SK-N-MC (cell line): Measurements from ENCODE around the gene FMR1.

Experiments used
- DNase-seq: peaks from one replicate; pipeline ENCODE4 v3.0.0-alpha.2; 2011; ENCODE audit warnings: low read depth, low spot score
- H3K27ac ChIP-seq: fragments of 200-600 bp; sonication (generic); 2 replicates; pipeline ENCODE4 v1.5.1; 2016; ENCODE audit warnings: mixed run types
- H3K36me3 ChIP-seq: fragments of 200-600 bp; sonication (generic); 2 replicates; pipeline ENCODE4 v1.6.1; 2017; ENCODE audit warnings: antibody characterized with exemption, low read length, mixed read lengths; ENCODE audit not compliant: insufficient read depth
- H3K4me3 ChIP-seq: fragments of 200-600 bp; sonication (generic); 2 replicates; pipeline ENCODE4 v1.5.1; 2016
- H3K9ac ChIP-seq: fragments of 200-600 bp; sonication (generic); 2 replicates; pipeline ENCODE4 v1.8.0; 2017; ENCODE audit warnings: mixed run types, mixed read lengths; ENCODE audit not compliant: insufficient read length
- H3K9me3 ChIP-seq: fragments of 200-600 bp; sonication (generic); 2 replicates; pipeline ENCODE4 v1.6.1; 2017; ENCODE audit warnings: low read depth, mild to moderate bottlenecking, antibody characterized with exemption, low read length, moderate library complexity, mixed read lengths
- EZH2 ChIP-seq: fragments of 200-600 bp; sonication (generic); IDR thresholded peaks from one replicate; pipeline ENCODE4 v1.6.1; 2017; ENCODE audit warnings: antibody characterized with exemption
- FOXP2 ChIP-seq: optimal IDR thresholded peaks from 2 replicates; pipeline ENCODE3; 2011; ENCODE audit warnings: mild to moderate bottlenecking, moderate library complexity; ENCODE audit not compliant: insufficient read depth; ENCODE audit errors: extremely low read length, control extremely low read depth
- POLR2AphosphoS5 ChIP-seq: IDR thresholded peaks from 2 replicates; pipeline ENCODE4 v1.6.1; 2012; ENCODE audit warnings: mild to moderate bottlenecking, low read depth, low read length, borderline replicate concordance

The FMR1 gene

GRCh38 chrX:147894366-147894963, 17.3 kb upstream of the FMR1 start:
- H3K36me3 ChIP-seq, result no peaks in the 10 kb centered on the region
- no peak for DNase-seq
- H3K27ac ChIP-seq, result no peak overlapping the region
- no peaks in the 10 kb centered on the region for H3K9me3 ChIP-seq
- no peak for TF ChIP-seq FOXP2
- no peak for TF ChIP-seq EZH2
- no peak for TF ChIP-seq POLR2AphosphoS5
- H3K4me3 ChIP-seq, result no peak overlapping the region
- no peak overlapping the region for H3K9ac ChIP-seq

GRCh38 chrX:147897117-147897516, 14.6 kb upstream of the FMR1 start:
- H3K9ac ChIP-seq, result no peak overlapping the region
- TF ChIP-seq FOXP2, result no peak
- no peak for TF ChIP-seq EZH2
- no peak for TF ChIP-seq POLR2AphosphoS5

GRCh38 chrX:147898951-147899350, 12.8 kb upstream of the FMR1 start:
- no peak overlapping the region for H3K27ac ChIP-seq
- H3K9ac ChIP-seq, result no peak overlapping the region
- no peak for TF ChIP-seq FOXP2
- TF ChIP-seq POLR2AphosphoS5, result no peak
- no peak for TF ChIP-seq EZH2
- H3K4me3 ChIP-seq, result no peak overlapping the region
- no peak for DNase-seq
- no peaks in the 10 kb centered on the region for H3K9me3 ChIP-seq
- H3K36me3 ChIP-seq, result no peaks in the 10 kb centered on the region

More at GRCh38 chrX:147897117-147897516, 14.6 kb upstream of the FMR1 start:
- Histone ChIP-seq H3K27ac (no peak overlapping the region), H3K36me3 (no peaks in the 10 kb centered on the region), H3K9me3 (no peaks in the 10 kb centered on the region), H3K4me3 (no peak overlapping the region)
- no peak for DNase-seq

GRCh38 chrX:147899379-147900114, 12.2 kb upstream of the FMR1 start:
- Histone ChIP-seq H3K36me3 (no peaks in the 10 kb centered on the region), H3K27ac (no peak overlapping the region), H3K9me3 (no peaks in the 10 kb centered on the region), H3K9ac (no peak overlapping the region), H3K4me3 (no peak overlapping the region)
- TF ChIP-seq FOXP2 (no peak), POLR2AphosphoS5 (no peak), EZH2 (no peak)
- DNase-seq, result no peak

GRCh38 chrX:147900349-147900748, 11.4 kb upstream of the FMR1 start:
- TF ChIP-seq EZH2 (no peak), FOXP2 (no peak), POLR2AphosphoS5 (no peak)
- Histone ChIP-seq H3K4me3 (no peak overlapping the region), H3K9me3 (no peaks in the 10 kb centered on the region), H3K36me3 (no peaks in the 10 kb centered on the region), H3K9ac (no peak overlapping the region), H3K27ac (no peak overlapping the region)
- no peak for DNase-seq

GRCh38 chrX:147901461-147902126, 10.1 kb upstream of the FMR1 start:
- TF ChIP-seq POLR2AphosphoS5 (no peak), EZH2 (no peak), FOXP2 (no peak)
- Histone ChIP-seq H3K4me3 (no peak overlapping the region), H3K9me3 (no peaks in the 10 kb centered on the region), H3K27ac (peak overlapping the region; percentile 59; the same call in 1 of the 2 replicates), H3K9ac (no peak overlapping the region), H3K36me3 (no peaks in the 10 kb centered on the region)
- no peak for DNase-seq

GRCh38 chrX:147902270-147902669, 9.4 kb upstream of the FMR1 start:
- Histone ChIP-seq H3K36me3 (no peaks in the 10 kb centered on the region), H3K4me3 (no peak overlapping the region), H3K9ac (no peak overlapping the region), H3K9me3 (no peaks in the 10 kb centered on the region), H3K27ac (peak overlapping the region; percentile 59; the same call in 1 of the 2 replicates)
- TF ChIP-seq POLR2AphosphoS5 (no peak), FOXP2 (no peak), EZH2 (no peak)
- no peak for DNase-seq

GRCh38 chrX:147908106-147908505, 3.6 kb upstream of the FMR1 start:
- no peak for DNase-seq
- H3K36me3 ChIP-seq, result no peaks in the 10 kb centered on the region
- no peak overlapping the region for H3K27ac ChIP-seq
- no peak overlapping the region for H3K9ac ChIP-seq
- TF ChIP-seq EZH2, result no peak
- TF ChIP-seq FOXP2, result no peak
- no peak for TF ChIP-seq POLR2AphosphoS5
- no peak overlapping the region for H3K4me3 ChIP-seq
- no peaks in the 10 kb centered on the region for H3K9me3 ChIP-seq
